Esophagus squamous epithelium (tissue), 5 donors: ENCODE data around the gene ASGR2. TPM values are rescaled to one million over a fixed set of nuclear protein-coding genes. Genes with fewer than 3 reads are reported as not detected.
"Not testable (repeated sequence)": the region's sequence is repeated elsewhere in the genome, so short reads cannot be mapped to it uniquely, and the experiment has no call there.

Experiments
- DNase-seq: peaks from one replicate; lab custom pipeline; 2025; lab: John Stamatoyannopoulos, UW
- H3K27ac ChIP-seq, 4 donors: fragments of 200-600 bp; sonication (generic); one replicate each; pipeline ENCODE4 v1.5.1; 2016 to 2019; ENCODE audit warnings: mild to moderate bottlenecking in 1 of 4
- H3K27me3 ChIP-seq, 4 donors: fragments of 200-600 bp; sonication (generic); 1 replicate in 3 of 4; 2 replicates in 1 of 4; pipeline versions ENCODE4 v1.5.1 to v1.6.0; 2017 to 2021; ENCODE audit warnings: antibody characterized with exemption in 1 of 4
- H3K36me3 ChIP-seq, 3 donors: fragments of 200-600 bp; sonication (generic); one replicate each; pipeline ENCODE4 v1.5.1; 2016 to 2019
- H3K4me1 ChIP-seq, 3 donors: fragments of 200-600 bp; sonication (generic); one replicate each; pipeline ENCODE4 v1.5.1; 2017 to 2019
- H3K4me3 ChIP-seq, 4 donors: fragments of 200-600 bp; sonication (generic); 1 replicate in 3 of 4; 2 replicates in 1 of 4; pipeline ENCODE4 v1.5.1; 2016 to 2019; ENCODE audit warnings: mild to moderate bottlenecking in 2 of 4, moderate library complexity in 1 of 4
- H3K9me3 ChIP-seq, 3 donors: fragments of 200-600 bp; sonication (generic); one replicate each; pipeline ENCODE4 v1.5.1; 2016 to 2019
- CTCF ChIP-seq, 6 experiments: fragments of 450-650 bp in 4 of 6; fragments of 200-600 bp in 2 of 6; sonication (generic) in 2 of 6; IDR thresholded peaks; one replicate each; pipeline ENCODE4 v1.5.1; 2016 to 2019; ENCODE audit warnings: antibody characterized with exemption in 6 of 6, mild to moderate bottlenecking in 4 of 6, moderate library complexity in 4 of 6
- POLR2A ChIP-seq, 4 donors: fragments of 450-650 bp; IDR thresholded peaks; one replicate each; pipeline ENCODE4 v1.6.1; 2017; ENCODE audit warnings: antibody characterized with exemption in 4 of 4, mild to moderate bottlenecking in 4 of 4, moderate library complexity in 3 of 4
- WGBS, 2 donors: methylation state at CpG; one replicate each; pipeline ENCODE4 v1.1.5; 2018; 5-methylcytosine and 5-hydroxymethylcytosine counted together
- intact Hi-C: fragments of 100-400 bp; cut with DNase I; formaldehyde crosslinking; loops from one replicate; pipeline ENCODE4 v1.15.0; 2022
- total RNA-seq, 4 donors: library from RNA; depleted of rRNA; stranded (reverse); fragments of >200 nt; gene quantifications; one replicate each; pipeline ENCODE4 v1.1.0, GENCODE V29; 2016
- donor health status: DM: yes; HTN: yes; CAD: no.

ASGR2 gene
- total RNA-seq, 4 donors from 2014 or later = 0.50 to 0.95 TPM; not detected in 2

- WGBS, 2 donors = 82 to 89% methylated on average over 4 of the region's 4 CpGs
- no peaks in the 10 kb centered on the region for H3K36me3 ChIP-seq
- TF ChIP-seq POLR2A (IDR thresholded peaks at IDR 0.05) (no peak), CTCF (IDR thresholded peaks at IDR 0.05) (no peak)
- no peak overlapping the region for H3K27ac ChIP-seq
- no peaks in the 10 kb centered on the region for H3K9me3 ChIP-seq
- H3K4me3 ChIP-seq = no peak overlapping the region
- intact Hi-C loops = no loop called here
- H3K4me1 ChIP-seq = no peaks in the 10 kb centered on the region
- DNase-seq = no peak
- peaks cover 0 to 32% (median 0%) of the 10 kb centered on the region in 4 donors for H3K27me3 ChIP-seq
Measured at GRCh38 chr17:7123844-7124243, 9.2 kb upstream of the ASGR2 start.

- peaks cover 0 to 32% (median 0%) of the 10 kb centered on the region in 4 donors for H3K27me3 ChIP-seq
Measured at GRCh38 chr17:7122381-7122780, 7.8 kb upstream of the ASGR2 start.

GRCh38 chr17:7120635-7121034 is 6.0 kb upstream of the ASGR2 start:
- H3K36me3 ChIP-seq, H3K9me3 ChIP-seq, H3K4me3 ChIP-seq, intact Hi-C loops, DNase-seq, H3K4me1 ChIP-seq: not testable (repeated sequence)
- WGBS, 2 donors = 66 to 72% methylated on average over 12 of the region's 12 CpGs
- Histone ChIP-seq H3K27me3 (peaks cover 0 to 32% (median 0%) of the 10 kb centered on the region in 4 donors), H3K27ac (peak overlapping the region in 2 of 4 donors; percentile 60 to 70)

More at GRCh38 chr17:7122381-7122780, 7.8 kb upstream of the ASGR2 start:
- Histone ChIP-seq H3K4me1 (no peaks in the 10 kb centered on the region), H3K4me3 (no peak overlapping the region), H3K9me3 (no peaks in the 10 kb centered on the region), H3K27ac (no peak overlapping the region), H3K36me3 (no peaks in the 10 kb centered on the region)
- TF ChIP-seq POLR2A (IDR thresholded peaks at IDR 0.05) (no peak), CTCF (IDR thresholded peaks at IDR 0.05) (no peak)
- intact Hi-C loops = no loop called here
- whole genome bisulfite sequencing, 2 donors = 20 to 21% methylated on average over 4 of the region's 4 CpGs
- no peak for DNase-seq

- Histone ChIP-seq H3K36me3 (no peaks in the 10 kb centered on the region), H3K27me3 (peaks cover 0 to 32% (median 0%) of the 10 kb centered on the region in 4 donors), H3K27ac (peak overlapping the region in 1 of 4 donors; percentile 60), H3K4me1 (no peaks in the 10 kb centered on the region), H3K9me3 (no peaks in the 10 kb centered on the region), H3K4me3 (no peak overlapping the region)
- WGBS, 2 donors = 59 to 68% methylated on average over 2 of the region's 2 CpGs
- DNase-seq = no peak
- no peak for TF ChIP-seq POLR2A (IDR thresholded peaks at IDR 0.05)
- TF ChIP-seq CTCF (IDR thresholded peaks at IDR 0.05) = no peak
- intact Hi-C loops = no loop called here
Measured at GRCh38 chr17:7120123-7120522, 5.5 kb upstream of the ASGR2 start.

- TF ChIP-seq CTCF (IDR thresholded peaks at IDR 0.05) = no peak
- no peak for TF ChIP-seq POLR2A (IDR thresholded peaks at IDR 0.05)
- Histone ChIP-seq H3K9me3 (no peaks in the 10 kb centered on the region), H3K36me3 (no peaks in the 10 kb centered on the region), H3K4me3 (no peak overlapping the region), H3K27ac (no peak overlapping the region), H3K4me1 (no peaks in the 10 kb centered on the region), H3K27me3 (peaks cover 0 to 32% (median 0%) of the 10 kb centered on the region in 4 donors)
- 63 to 66% methylated on average over 6 to 11 of the region's 11 CpGs for WGBS, 2 donors
- intact Hi-C loops = no loop called here
- no peak for DNase-seq
Measured at GRCh38 chr17:7119314-7119713, 4.7 kb upstream of the ASGR2 start.
